Fibroblast of skin of scalp (primary cell): ENCODE results near the gene COX6A1. TPM values are rescaled to one million over a fixed set of nuclear protein-coding genes. Genes with fewer than 3 reads are reported as not detected.
A peak's percentile ranks its signal among the peaks of the same experiment; 100 is the strongest.

Experiments used
- DNase-seq: peaks from one replicate; pipeline ENCODE4 v3.0.0-alpha.2; 2013
- polyA plus RNA-seq, 2 experiments: library from polyadenylated mRNA; unstranded; fragments of 120-200 nt; gene quantifications; one replicate each; pipeline ENCODE4 v1.2.1, GENCODE V29; 2013; ENCODE audit not compliant: insufficient read length in 2 of 2

Gene COX6A1
- 287 TPM for polyA plus RNA-seq (2013, experiment 1 of 2; ENCODE audit: insufficient read length)
- 261 TPM for polyA plus RNA-seq (2013, experiment 2 of 2; ENCODE audit: insufficient read length)

GRCh38 chr12:120437735-120438494 lies at the start of gene COX6A1:
TSS of gene COX6A1 (plus strand) at chr12:120438113. CDS start at chr12:120438127, 14 bp downstream.
- peak; percentile 95 for DNase-seq

- DNase-seq, result no peak
Observed at GRCh38 chr12:120388691-120389481, 49.0 kb upstream of the COX6A1 start.

DNA sequence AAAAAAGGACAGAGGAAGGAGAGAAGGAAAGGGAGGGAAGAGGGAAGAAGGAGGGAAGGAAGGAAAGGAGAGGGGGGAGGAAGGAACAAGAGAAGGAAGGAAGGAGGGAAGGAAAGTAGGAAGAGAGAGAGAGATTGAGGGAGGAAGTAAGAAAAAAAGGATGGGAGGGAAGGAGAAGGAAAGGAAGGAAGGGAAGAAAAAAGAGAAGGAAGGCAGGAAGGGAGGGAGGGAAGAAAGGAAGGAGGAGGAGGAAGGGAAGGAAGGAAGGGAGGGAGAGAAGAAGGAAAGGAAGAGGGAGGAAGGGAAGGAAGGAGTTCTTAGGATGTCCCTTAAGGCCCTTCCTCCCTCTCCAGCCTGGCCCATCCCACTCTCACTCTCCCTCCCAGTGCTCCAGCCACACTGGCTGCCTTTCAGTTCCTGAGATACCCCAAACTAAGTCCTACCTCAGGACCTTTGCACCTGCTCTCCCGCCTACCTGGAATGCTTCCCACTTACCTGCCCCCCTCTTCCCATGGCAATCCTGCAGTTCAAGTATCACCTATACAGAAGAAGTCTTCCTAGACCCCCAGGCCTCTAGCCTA lies 47.3 kb upstream of the COX6A1 start:
- no peak for DNase-seq

GRCh38 chr12:120394483-120395367 lies 43.2 kb upstream of the COX6A1 start:
- DNase-seq, result no peak

GRCh38 chr12:120397824-120398540 lies 39.9 kb upstream of the COX6A1 start:
- no peak for DNase-seq

- DNase-seq, result peak; percentile 19
Observed at GRCh38 chr12:120399531-120399930, 38.4 kb upstream of the COX6A1 start.

DNA sequence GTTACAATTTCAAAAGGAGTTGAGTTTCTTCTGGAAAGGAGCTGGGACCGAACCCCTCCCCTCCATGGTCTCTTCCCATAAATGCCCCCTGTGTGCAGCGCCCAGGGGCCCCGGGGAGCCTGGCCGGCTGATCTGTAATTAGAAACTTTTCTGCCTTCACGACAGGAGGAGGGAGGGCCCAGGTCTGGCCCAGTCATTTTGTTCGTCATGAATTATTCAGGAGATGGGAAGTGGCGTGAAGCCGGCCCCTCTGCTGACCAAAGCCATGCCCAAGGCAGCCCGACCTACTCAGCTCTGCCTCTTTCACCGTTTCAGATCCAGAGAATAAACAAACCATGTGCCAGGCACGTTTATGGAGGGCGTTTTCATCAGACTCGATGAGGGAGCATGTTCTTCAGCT lies 35.7 kb upstream of the COX6A1 start:
- DNase-seq, result no peak

DNA sequence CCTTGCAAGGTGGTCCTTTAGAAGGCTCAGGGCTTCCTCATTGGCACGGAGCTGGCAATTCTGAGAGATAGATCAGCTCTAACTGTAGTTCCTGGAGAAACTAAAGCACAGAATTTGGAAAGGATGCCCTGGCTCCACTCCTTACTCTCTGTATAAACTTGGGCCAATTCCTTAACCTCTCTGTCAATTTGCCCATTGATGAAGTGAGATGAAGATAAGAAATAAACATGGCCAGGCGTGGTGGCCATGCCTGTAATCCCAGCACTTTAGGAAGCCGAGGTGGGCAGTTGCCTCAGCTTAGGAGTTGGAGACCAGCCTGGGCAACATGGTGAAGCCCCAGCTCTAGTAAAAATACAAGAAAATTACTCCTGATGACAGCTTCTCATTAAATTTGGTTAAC lies 34.0 kb upstream of the COX6A1 start:
- DNase-seq, result no peak

- no peak for DNase-seq
Observed at GRCh38 chr12:120404271-120404670, 33.6 kb upstream of the COX6A1 start.

GRCh38 chr12:120406069-120406468 lies 31.8 kb upstream of the COX6A1 start:
- DNase-seq, result no peak

- no peak for DNase-seq
Observed at GRCh38 chr12:120406553-120406952, 31.4 kb upstream of the COX6A1 start.

DNA sequence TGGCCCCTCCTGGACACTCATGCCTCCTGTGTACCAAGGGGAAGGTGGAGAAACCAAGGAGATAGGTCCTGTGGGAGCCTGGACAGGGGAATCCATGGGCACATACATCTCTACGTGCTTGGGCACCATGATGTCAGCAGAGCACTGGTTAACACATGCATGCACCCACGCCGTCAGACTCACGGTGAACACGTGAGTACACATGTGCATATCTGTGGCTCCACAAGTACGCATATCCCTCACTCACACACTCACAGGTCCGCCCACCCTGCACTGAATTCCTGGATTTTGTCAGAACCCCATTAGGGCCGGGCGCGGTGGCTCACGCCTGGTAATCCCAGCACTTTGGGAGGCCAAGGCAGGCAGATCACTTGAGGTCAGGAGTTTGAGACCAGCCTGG lies 29.1 kb upstream of the COX6A1 start:
- DNase-seq, result no peak

DNA sequence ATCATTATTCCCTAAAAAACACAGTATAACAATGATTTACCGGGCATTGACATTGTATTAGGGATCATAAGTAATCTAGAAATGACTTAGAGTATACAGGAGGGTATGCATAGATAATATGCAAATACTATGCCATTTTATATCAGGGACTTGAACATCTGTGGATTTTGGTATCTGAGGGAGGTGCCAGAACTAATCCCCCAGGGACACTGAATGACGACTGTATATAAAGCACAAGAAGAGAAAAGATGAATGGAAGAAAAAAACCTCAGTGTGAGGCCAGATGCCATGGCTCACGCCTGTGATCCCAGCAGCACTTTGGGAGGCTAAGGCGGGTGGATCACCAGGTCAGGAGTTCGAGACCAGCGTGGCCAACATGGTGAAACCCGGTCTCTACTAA lies 25.5 kb upstream of the COX6A1 start:
- no peak for DNase-seq

- DNase-seq, result no peak
Observed at GRCh38 chr12:120413901-120414695, 23.8 kb upstream of the COX6A1 start.

DNA sequence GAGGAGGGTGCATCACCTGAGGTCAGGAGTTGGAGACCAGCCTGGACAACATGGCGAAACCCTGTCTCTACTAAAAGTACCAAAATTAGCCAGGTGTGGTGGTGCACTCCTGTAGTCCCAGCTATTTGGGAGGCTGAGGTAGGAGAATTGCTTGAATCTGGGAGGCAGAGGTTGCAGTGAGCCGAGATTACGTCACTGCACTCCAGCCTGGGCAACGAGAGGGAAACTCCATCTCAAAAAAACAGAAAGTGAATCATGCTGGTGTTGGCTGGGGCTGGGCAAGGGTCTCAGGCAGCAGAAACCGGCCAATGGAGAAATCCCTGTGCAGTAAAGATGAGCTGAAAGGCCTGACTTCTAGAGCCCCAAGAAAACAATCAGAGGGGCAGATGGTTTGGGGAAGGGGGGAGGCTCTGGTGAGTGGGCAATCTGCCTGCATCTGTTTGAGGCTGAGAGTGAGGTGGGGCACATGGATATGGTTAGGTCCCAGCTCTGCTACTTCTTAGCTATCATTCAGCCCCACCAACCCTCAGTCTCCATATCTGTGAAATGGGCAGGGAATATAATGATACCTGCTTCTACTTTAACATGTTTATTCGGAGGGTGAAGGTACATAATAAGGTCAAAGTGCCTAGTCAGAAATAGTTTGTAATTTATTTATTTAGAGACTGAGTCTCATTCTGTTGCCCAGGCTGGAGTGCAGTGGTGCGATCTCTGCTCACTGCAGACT lies 21.3 kb upstream of the COX6A1 start:
- DNase-seq, result no peak

GRCh38 chr12:120417917-120418580 lies 19.9 kb upstream of the COX6A1 start:
- no peak for DNase-seq

GRCh38 chr12:120421701-120422100 lies 16.2 kb upstream of the COX6A1 start:
- no peak for DNase-seq

DNA sequence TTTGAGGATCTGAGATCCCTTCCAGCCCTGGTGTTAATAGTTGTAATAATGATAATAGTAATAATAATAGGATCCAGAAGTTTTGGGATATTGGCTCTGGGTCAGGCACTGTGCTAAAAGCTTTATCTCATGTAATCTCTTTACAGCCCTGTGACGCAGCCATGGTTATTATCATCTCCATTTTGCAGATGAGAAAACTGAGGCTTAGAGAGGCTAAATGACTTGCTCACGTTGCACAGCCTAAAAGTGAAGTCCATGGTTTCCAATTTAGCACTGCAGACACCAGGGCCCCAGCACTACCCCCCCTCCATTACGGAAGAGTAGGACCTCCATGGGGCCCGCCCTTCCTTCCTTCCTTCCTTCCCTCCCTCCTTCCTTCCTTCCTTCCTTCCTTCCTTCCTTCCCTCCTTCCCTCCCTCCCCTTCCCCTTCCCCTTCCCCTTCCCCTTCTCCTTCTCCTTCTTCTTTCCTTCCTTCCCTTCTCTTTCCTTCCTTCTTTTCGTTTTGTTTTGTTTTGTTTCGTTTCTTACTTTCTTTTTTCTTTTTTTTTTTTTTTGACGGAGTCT lies 14.9 kb upstream of the COX6A1 start:
- DNase-seq, result no peak

- no peak for DNase-seq
Observed at GRCh38 chr12:120425797-120426196, 12.1 kb upstream of the COX6A1 start.
